MCF 10A (cell line): Measurements from ENCODE around the gene TNFRSF18. TPM values are rescaled to one million over a fixed set of nuclear protein-coding genes. Genes with fewer than 3 reads are reported as not detected.

Experiments used
- BruUV-seq: library from RNA; stranded (reverse); fragments of 400-500 nt; replicated peaks from 2 replicates; lab custom pipeline; 2021; lab: Mats Ljungman, UMichigan
- CTCF ChIA-PET: fragments of 300-600 bp; sonication (Branson Sonifier 250); formaldehyde crosslinking; extraction: SDS; loops from one replicate; lab custom pipeline; 2021; ENCODE audit warnings: antibody characterized with exemption, inconsistent platforms; lab: Yijun Ruan, JAX
- POLR2A ChIA-PET: fragments of 300-600, 350-650 bp; sonication (Branson Sonifier 250); formaldehyde crosslinking; extraction: SDS; loops from one replicate; lab custom pipeline; 2020; ENCODE audit warnings: antibody characterized with exemption, inconsistent platforms; lab: Yijun Ruan, JAX
- DNase-seq: peaks from one replicate; pipeline ENCODE4 v3.0.0-alpha.2; 2018; ENCODE audit not compliant: unreplicated experiment
- H3K27ac Mint-ChIP-seq: one replicate; pipeline ENCODE4 v1.8.0; 2022; ENCODE audit warnings: mild to moderate bottlenecking, low read depth, mixed read lengths; ENCODE audit not compliant: unreplicated experiment
- H3K27me3 Mint-ChIP-seq: one replicate; pipeline ENCODE4 v1.8.0; 2022; ENCODE audit warnings: mixed read lengths; ENCODE audit not compliant: insufficient read depth, unreplicated experiment
- H3K36me3 Mint-ChIP-seq: one replicate; pipeline ENCODE4 v1.8.0; 2022; ENCODE audit warnings: mild to moderate bottlenecking, moderate library complexity, mixed read lengths; ENCODE audit not compliant: insufficient read depth, unreplicated experiment
- H3K4me1 Mint-ChIP-seq: one replicate; pipeline ENCODE4 v1.8.0; 2022; ENCODE audit warnings: mixed read lengths; ENCODE audit not compliant: insufficient read depth, unreplicated experiment
- H3K4me3 Mint-ChIP-seq: one replicate; pipeline ENCODE4 v1.8.0; 2022; ENCODE audit warnings: mild to moderate bottlenecking, moderate library complexity, mixed read lengths; ENCODE audit not compliant: unreplicated experiment
- H3K9me3 Mint-ChIP-seq: one replicate; pipeline ENCODE4 v1.8.0; 2022; ENCODE audit warnings: mixed read lengths; ENCODE audit not compliant: unreplicated experiment
- intact Hi-C: fragments of 100-400 bp; cut with micrococcal nuclease; formaldehyde crosslinking; loops from 2 replicates; pipeline ENCODE4 v1.14.1; 2022
- total RNA-seq: library from RNA; stranded (reverse); gene quantifications from 2 replicates; pipeline ENCODE4 v1.2.3, GENCODE V29; 2022
- TF ChIP-seq, protein P1 (sequence below): fragments of 200-600 bp; IDR thresholded peaks from one replicate; pipeline ENCODE4 v1.8.0; 2022; ENCODE audit warnings: antibody characterized with exemption, mild to moderate bottlenecking; ENCODE audit not compliant: unreplicated experiment

The TNFRSF18 gene
- total RNA-seq, 1 experiment from 2014 or later: not detected

DNA sequence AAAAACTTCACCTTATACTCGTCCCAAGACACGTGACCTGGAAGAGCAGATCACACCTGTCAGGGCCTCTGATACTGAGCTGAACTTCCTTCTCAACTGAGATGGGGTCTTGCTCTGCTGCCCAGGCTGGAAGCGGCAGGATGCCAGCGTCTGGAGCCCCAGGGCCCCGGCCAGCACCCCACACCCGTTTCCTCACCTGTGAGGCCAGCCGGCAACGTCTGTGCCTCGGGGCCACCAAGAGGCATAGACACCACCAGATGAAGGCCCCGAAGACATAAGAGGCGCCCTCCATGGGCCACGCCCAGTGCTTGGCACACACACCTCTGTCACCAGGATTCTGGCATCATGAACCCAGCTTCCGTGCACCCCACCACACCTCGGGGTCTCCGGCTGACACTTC is 16.9 kb upstream of the TNFRSF18 start:
- H3K36me3 Mint-ChIP-seq: peaks cover 47% of the 10 kb centered on the region
- POLR2A ChIA-PET: no interaction called here
- H3K27me3 Mint-ChIP-seq: no peaks in the 10 kb centered on the region
- H3K4me1 Mint-ChIP-seq: no peaks in the 10 kb centered on the region
- no peak overlapping the region for H3K4me3 Mint-ChIP-seq
- no TSS peak for BruUV-seq
- TF ChIP-seq, protein P1, sequence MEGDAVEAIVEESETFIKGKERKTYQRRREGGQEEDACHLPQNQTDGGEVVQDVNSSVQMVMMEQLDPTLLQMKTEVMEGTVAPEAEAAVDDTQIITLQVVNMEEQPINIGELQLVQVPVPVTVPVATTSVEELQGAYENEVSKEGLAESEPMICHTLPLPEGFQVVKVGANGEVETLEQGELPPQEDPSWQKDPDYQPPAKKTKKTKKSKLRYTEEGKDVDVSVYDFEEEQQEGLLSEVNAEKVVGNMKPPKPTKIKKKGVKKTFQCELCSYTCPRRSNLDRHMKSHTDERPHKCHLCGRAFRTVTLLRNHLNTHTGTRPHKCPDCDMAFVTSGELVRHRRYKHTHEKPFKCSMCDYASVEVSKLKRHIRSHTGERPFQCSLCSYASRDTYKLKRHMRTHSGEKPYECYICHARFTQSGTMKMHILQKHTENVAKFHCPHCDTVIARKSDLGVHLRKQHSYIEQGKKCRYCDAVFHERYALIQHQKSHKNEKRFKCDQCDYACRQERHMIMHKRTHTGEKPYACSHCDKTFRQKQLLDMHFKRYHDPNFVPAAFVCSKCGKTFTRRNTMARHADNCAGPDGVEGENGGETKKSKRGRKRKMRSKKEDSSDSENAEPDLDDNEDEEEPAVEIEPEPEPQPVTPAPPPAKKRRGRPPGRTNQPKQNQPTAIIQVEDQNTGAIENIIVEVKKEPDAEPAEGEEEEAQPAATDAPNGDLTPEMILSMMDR: no peak
- CTCF ChIA-PET: interaction anchor here (0.7 kb wide), 1 partner anchor 147 kb away, joined by 3 read pairs; no protein-coding TSS in a partner anchor
- H3K27ac Mint-ChIP-seq: no peak overlapping the region
- H3K9me3 Mint-ChIP-seq: no peaks in the 10 kb centered on the region
- intact Hi-C loops: no loop called here
- DNase-seq: no peak

DNA sequence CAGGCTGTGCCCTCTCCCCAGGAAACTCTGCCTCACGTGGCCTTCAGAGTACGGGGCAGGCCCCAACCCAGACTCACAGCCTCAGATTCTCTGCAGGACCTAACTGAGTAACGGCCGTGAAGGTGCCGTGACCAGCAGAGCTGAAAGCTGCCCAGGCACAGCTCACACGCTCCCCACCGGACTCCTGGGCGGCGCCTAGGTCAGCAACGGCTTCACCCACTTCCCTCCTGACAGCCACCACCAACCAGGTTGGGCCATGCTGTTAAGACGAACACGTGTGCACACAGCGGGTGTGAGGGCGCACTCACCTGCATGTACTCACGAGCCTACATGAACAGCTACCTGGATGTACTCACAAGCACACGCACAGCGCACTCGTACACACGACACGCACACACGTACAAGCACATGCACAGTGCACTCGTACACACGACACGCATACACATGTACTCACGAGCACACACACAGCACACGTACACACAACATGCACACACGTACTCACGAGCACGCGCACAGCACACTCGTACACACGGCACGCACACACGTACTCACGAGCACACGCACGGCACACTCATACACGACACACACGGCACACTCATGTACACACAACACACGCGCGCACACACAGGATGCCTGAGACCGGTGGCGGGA is 16.3 kb upstream of the TNFRSF18 start:
- CTCF ChIA-PET: interaction anchor here (0.6 to 0.7 kb wide), 2 partner anchors 39 to 148 kb away, joined by 3 read pairs; no protein-coding TSS in a partner anchor
- Mint-ChIP-seq H3K4me3 (no peak overlapping the region), H3K36me3 (peaks cover 47% of the 10 kb centered on the region), H3K27ac (no peak overlapping the region), H3K4me1 (no peaks in the 10 kb centered on the region), H3K27me3 (no peaks in the 10 kb centered on the region), H3K9me3 (no peaks in the 10 kb centered on the region)
- TF ChIP-seq, protein P1: no peak
- POLR2A ChIA-PET: no interaction called here
- DNase-seq: no peak
- BruUV-seq: no TSS peak
- intact Hi-C loops: no loop called here

- BruUV-seq: no TSS peak
- Mint-ChIP-seq H3K27ac (no peak overlapping the region), H3K4me1 (no peaks in the 10 kb centered on the region), H3K36me3 (peaks cover 48% of the 10 kb centered on the region), H3K9me3 (no peaks in the 10 kb centered on the region), H3K27me3 (no peaks in the 10 kb centered on the region), H3K4me3 (no peak overlapping the region)
- ChIA-PET POLR2A (no interaction called here), CTCF (interaction anchor here (0.6 kb wide), 1 partner anchor 40 kb away, joined by 3 read pairs; no protein-coding TSS in a partner anchor)
- intact Hi-C loops: no loop called here
- TF ChIP-seq, protein P1: no peak
- no peak for DNase-seq
Observed at GRCh38 chr1:1221887-1222574, 15.6 kb upstream of the TNFRSF18 start.

- peaks cover 49% of the 10 kb centered on the region for H3K36me3 Mint-ChIP-seq
- H3K9me3 Mint-ChIP-seq: no peaks in the 10 kb centered on the region
- no peak overlapping the region for H3K4me3 Mint-ChIP-seq
- H3K4me1 Mint-ChIP-seq: no peaks in the 10 kb centered on the region
- no peaks in the 10 kb centered on the region for H3K27me3 Mint-ChIP-seq
- TF ChIP-seq, protein P1: no peak
- CTCF ChIA-PET: no interaction called here
- H3K27ac Mint-ChIP-seq: peak overlapping the region; percentile 16
- intact Hi-C loops: no loop called here
- POLR2A ChIA-PET: no interaction called here
- DNase-seq: no peak
- BruUV-seq: no TSS peak
Observed at GRCh38 chr1:1220197-1220596, 13.8 kb upstream of the TNFRSF18 start.
